HCT116 (cell line): ENCODE measurements around the gene PSMC3. TPM values are rescaled to one million over a fixed set of nuclear protein-coding genes. Genes with fewer than 3 reads are reported as not detected.

ENCODE experiments used
- ATAC-seq: fragments of 200-7000 bp; cut with Tn5 transposase; 2 replicates; pipeline ENCODE4 v1.9.1; 2020; ENCODE audit warnings: mild to moderate bottlenecking, moderate library complexity
- BruUV-seq: library from RNA; stranded (reverse); fragments of 400-500 nt; replicated peaks from 2 replicates; lab custom pipeline; 2021; lab: Mats Ljungman, UMichigan
- CTCF ChIA-PET: fragments of 300-600 bp; sonication (Branson Sonifier 250); formaldehyde crosslinking; loops from one replicate; lab custom pipeline; 2021; ENCODE audit warnings: antibody characterized with exemption; lab: Charles Lee
- POLR2A ChIA-PET: fragments of 300-600, 350-600 bp; sonication (Branson Sonifier 250); formaldehyde crosslinking; loops from one replicate; lab custom pipeline; 2021; ENCODE audit warnings: antibody characterized with exemption; lab: Charles Lee
- RAD21 ChIA-PET, 2 experiments: fragments of 300-600 bp; sonication (Branson Sonifier 250); formaldehyde crosslinking; loops; one replicate each; lab custom pipeline; 2023; ENCODE audit warnings: low total read pairs in 2 of 2; ENCODE audit not compliant: uncharacterized antibody in 2 of 2, unreplicated experiment in 2 of 2, low non-redundant PET in 1 of 2; lab: Charles Lee
- DNase-seq: peaks from one replicate; pipeline ENCODE4 v3.0.0-alpha.2; 2010; ENCODE audit warnings: low read depth, low spot score
- H2AFZ ChIP-seq: fragments of 200-600 bp; shearing (Covaris generic), sonication (generic); 2 replicates; pipeline ENCODE4 v1.6.1; 2017; ENCODE audit warnings: low read depth, mixed run types, mixed read lengths, antibody characterized with exemption, low read length; ENCODE audit not compliant: poor library complexity, severe bottlenecking
- H3K27ac ChIP-seq: 2 replicates; pipeline ENCODE4 v1.5.1; 2012; ENCODE audit warnings: low read depth, low read length
- H3K27me3 ChIP-seq: fragments of 200-600 bp; sonication (generic); 2 replicates; pipeline ENCODE4 v1.6.1; 2016; ENCODE audit warnings: mixed run types, low read length, mixed read lengths; ENCODE audit not compliant: insufficient read depth
- H3K36me3 ChIP-seq, 2 experiments: fragments of 200-500 bp in 1 of 2; fragments of 200-600 bp in 1 of 2; sonication (Bioruptor generic) in 1 of 2; sonication (generic) in 1 of 2; 2 replicates each; pipeline versions ENCODE4 v1.5.1 to v1.6.1; 2014 to 2016; ENCODE audit warnings: low read length in 2 of 2, inconsistent platforms in 1 of 2, mixed read lengths in 1 of 2, mixed run types in 1 of 2; ENCODE audit not compliant: insufficient read depth in 2 of 2, control insufficient read depth in 1 of 2
- H3K4me1 ChIP-seq, 2 experiments: fragments of 200-600 bp in 1 of 2; sonication (generic) in 1 of 2; 2 replicates each; pipeline versions ENCODE4 v1.5.1 to v1.6.1; 2012 to 2017; ENCODE audit warnings: low read length in 2 of 2, inconsistent platforms in 1 of 2, mild to moderate bottlenecking in 1 of 2, mixed read lengths in 1 of 2, mixed run types in 1 of 2, moderate library complexity in 1 of 2; ENCODE audit not compliant: insufficient read depth in 2 of 2, control insufficient read depth in 1 of 2
- H3K4me2 ChIP-seq: fragments of 200-600 bp; sonication (generic); 2 replicates; pipeline ENCODE4 v1.6.1; 2017; ENCODE audit warnings: mixed run types, low read length, mixed read lengths
- H3K4me3 ChIP-seq, 2 experiments: fragments of 200-600 bp in 1 of 2; sonication (generic) in 1 of 2; replicated peaks in 1 of 2; 2 replicates each; pipeline ENCODE4 v1.5.1; 2011 to 2016; ENCODE audit warnings: low read length in 2 of 2, control low read depth in 1 of 2, low read depth in 1 of 2, mild to moderate bottlenecking in 1 of 2, mixed read lengths in 1 of 2, mixed run types in 1 of 2
- H3K79me2 ChIP-seq: fragments of 200-600 bp; sonication (generic); 2 replicates; pipeline ENCODE4 v1.6.1; 2017; ENCODE audit warnings: mild to moderate bottlenecking, mixed run types, low read length, moderate library complexity, mixed read lengths; ENCODE audit not compliant: insufficient read depth
- H3K9ac ChIP-seq: fragments of 200-600 bp; sonication (generic); 2 replicates; pipeline ENCODE4 v1.6.1; 2016; ENCODE audit warnings: low read length, mixed read lengths
- H3K9me2 ChIP-seq: fragments of 200-600 bp; sonication (generic), shearing (Covaris generic); 2 replicates; pipeline ENCODE4 v1.6.1; 2017; ENCODE audit warnings: mixed run types, mild to moderate bottlenecking, moderate library complexity; ENCODE audit not compliant: insufficient read depth
- H3K9me3 ChIP-seq, 2 experiments: fragments of 200-500 bp in 1 of 2; fragments of 200-600 bp in 1 of 2; sonication (Bioruptor generic) in 1 of 2; sonication (generic) in 1 of 2; 2 replicates each; pipeline ENCODE4 v1.6.1; 2014 to 2017; ENCODE audit warnings: low read length in 2 of 2, mixed read lengths in 2 of 2, inconsistent platforms in 1 of 2, low read depth in 1 of 2, mild to moderate bottlenecking in 1 of 2, mixed run types in 1 of 2, moderate library complexity in 1 of 2; ENCODE audit not compliant: control insufficient read depth in 1 of 2, insufficient read depth in 1 of 2
- H4K20me1 ChIP-seq: fragments of 200-600 bp; sonication (generic), shearing (Covaris generic); 2 replicates; pipeline ENCODE4 v1.6.1; 2017; ENCODE audit warnings: mixed run types, mild to moderate bottlenecking, moderate library complexity; ENCODE audit not compliant: insufficient read depth
- ATF3 ChIP-seq: IDR thresholded peaks from 2 replicates; pipeline ENCODE4 v1.6.1; 2012
- CBX3 ChIP-seq: IDR thresholded peaks from 2 replicates; pipeline ENCODE4 v1.6.1; 2012; ENCODE audit warnings: low read depth
- CEBPB ChIP-seq: IDR thresholded peaks from 2 replicates; pipeline ENCODE4 v1.6.1; 2012; ENCODE audit warnings: low read depth
- CTCF ChIP-seq, 3 experiments: fragments of 200-600 bp in 1 of 3; sonication (generic) in 1 of 3; IDR thresholded peaks in 2 of 3; conservative IDR thresholded peaks in 1 of 3; 2 replicates each; pipeline ENCODE4 v1.5.1; 2012 to 2017; ENCODE audit warnings: low read depth in 2 of 3, low read length in 2 of 3, antibody characterized with exemption in 1 of 3, borderline replicate concordance in 1 of 3, control low read depth in 1 of 3, mild to moderate bottlenecking in 1 of 3, mixed read lengths in 1 of 3, mixed run types in 1 of 3, moderate library complexity in 1 of 3; ENCODE audit not compliant: insufficient read depth in 1 of 3
- EGR1 ChIP-seq: IDR thresholded peaks from 2 replicates; pipeline ENCODE4 v1.6.1; 2012; ENCODE audit warnings: low read depth
- ELF1 ChIP-seq: IDR thresholded peaks from 2 replicates; pipeline ENCODE4 v1.6.1; 2012; ENCODE audit warnings: low read depth, borderline replicate concordance
- EZH2 ChIP-seq: fragments of 200-600 bp; sonication (generic); IDR thresholded peaks from 2 replicates; pipeline ENCODE4 v1.6.1; 2017; ENCODE audit warnings: antibody characterized with exemption, mixed run types
- FOSL1 ChIP-seq: IDR thresholded peaks from 2 replicates; pipeline ENCODE4 v1.6.1; 2012; ENCODE audit warnings: low read depth
- JUND ChIP-seq: IDR thresholded peaks from 2 replicates; pipeline ENCODE4 v1.6.1; 2012
- MAX ChIP-seq: IDR thresholded peaks from 2 replicates; pipeline ENCODE4 v1.6.1; 2012
- RAD21 ChIP-seq: IDR thresholded peaks from 2 replicates; pipeline ENCODE4 v1.6.1; 2012; ENCODE audit warnings: low read depth, mild to moderate bottlenecking
- REST ChIP-seq: IDR thresholded peaks from 2 replicates; pipeline ENCODE4 v1.6.1; 2012; ENCODE audit warnings: low read depth
- SIN3A ChIP-seq: IDR thresholded peaks from 2 replicates; pipeline ENCODE4 v1.6.1; 2012; ENCODE audit warnings: low read depth
- SRF ChIP-seq: IDR thresholded peaks from 2 replicates; pipeline ENCODE4 v1.6.1; 2012; ENCODE audit warnings: low read depth
- ZBTB33 ChIP-seq: IDR thresholded peaks from 2 replicates; pipeline ENCODE4 v1.6.1; 2011; ENCODE audit warnings: mild to moderate bottlenecking, low read length, moderate library complexity; ENCODE audit not compliant: insufficient replicate concordance; ENCODE audit errors: extremely low read depth
- ZNF274 ChIP-seq: fragments of 200-500 bp; sonication (Bioruptor generic); IDR thresholded peaks from 2 replicates; pipeline ENCODE4 v1.6.1; 2014; ENCODE audit warnings: mild to moderate bottlenecking, low read depth, low read length, inconsistent platforms
- intact Hi-C: fragments of 100-400 bp; cut with micrococcal nuclease; formaldehyde crosslinking; loops from 2 replicates; pipeline ENCODE4 v1.10.0; 2022
- total RNA-seq: library from RNA; stranded (reverse); gene quantifications from one replicate; pipeline ENCODE4 v1.2.1, GENCODE V29; 2021; ENCODE audit not compliant: unreplicated experiment

The PSMC3 gene
- total RNA-seq, 1 experiment from 2014 or later: 155 TPM

- no peak for TF ChIP-seq EGR1
- no peak for TF ChIP-seq MAX
- TF ChIP-seq ELF1: no peak
- TF ChIP-seq JUND: no peak
- TF ChIP-seq SRF: no peak
- TF ChIP-seq RAD21: no peak
- no peak for TF ChIP-seq ZBTB33
- TF ChIP-seq EZH2: no peak
- no peak for TF ChIP-seq CTCF (IDR thresholded peaks at IDR 0.05 in 2 of 3, conservative IDR thresholded peaks at IDR 0.05 in 1 of 3; ENCODE audit: borderline replicate concordance in 1 of 3, insufficient read depth in 1 of 3, low read depth in 2 of 3, low read length in 2 of 3)
- TF ChIP-seq CEBPB: no peak
- no peak for TF ChIP-seq REST
- no peak for TF ChIP-seq CBX3
- TF ChIP-seq SIN3A: no peak
- no peak for TF ChIP-seq ZNF274
- no peak for TF ChIP-seq FOSL1
- no peak for TF ChIP-seq ATF3
- peaks cover 0 to 3% of the 10 kb centered on the region in 2 experiments; a peak in 1 of 4 replicates for H3K36me3 ChIP-seq
- H3K9me2 ChIP-seq: no peaks in the 10 kb centered on the region
- BruUV-seq: no TSS peak
- H3K9me3 ChIP-seq: no peaks in the 10 kb centered on the region
- no peak overlapping the region for H3K9ac ChIP-seq
- CTCF ChIA-PET: no interaction called here
- no peaks in the 10 kb centered on the region; a peak in 1 of 4 replicates for H3K4me1 ChIP-seq
- ATAC-seq: no peak; the same call in 1 of the 2 replicates
- RAD21 ChIA-PET: no interaction called here
- no peak overlapping the region for H3K27ac ChIP-seq
- no peak overlapping the region for H3K4me3 ChIP-seq
- intact Hi-C loops: loop anchor here (10.0 kb wide), 1 partner anchor 153 kb away; no protein-coding TSS in a partner anchor
- H3K27me3 ChIP-seq: no peaks in the 10 kb centered on the region
- DNase-seq: no peak
- H2AFZ ChIP-seq: no peak overlapping the region
- POLR2A ChIA-PET: no interaction called here
- H3K79me2 ChIP-seq: peaks cover 5% of the 10 kb centered on the region
- no peak overlapping the region for H3K4me2 ChIP-seq
- peaks cover 5% of the 10 kb centered on the region; the same call in 1 of the 2 replicates for H4K20me1 ChIP-seq
These were observed 35.6 kb upstream of the PSMC3 start for GRCh38 chr11:47461876-47462275.
